Skeletal muscle satellite cell (primary cell): ENCODE results near the gene SRL.
"Not testable (repeated sequence)": the region's sequence is repeated elsewhere in the genome, so short reads cannot be mapped to it uniquely, and the experiment has no call there.

Experiments
- H3K27me3 ChIP-seq: 2 replicates; pipeline ENCODE4 v1.7.0; 2013; ENCODE audit warnings: low read length; ENCODE audit not compliant: control insufficient read depth, insufficient read depth
- H3K36me3 ChIP-seq: 2 replicates; pipeline ENCODE4 v1.7.0; 2013; ENCODE audit warnings: mild to moderate bottlenecking, control low read depth, low read length; ENCODE audit not compliant: insufficient read depth
- H3K4me1 ChIP-seq: 2 replicates; pipeline ENCODE4 v1.7.0; 2013; ENCODE audit warnings: low read length; ENCODE audit not compliant: control insufficient read depth, insufficient read depth
- H3K4me2 ChIP-seq: 2 replicates; pipeline ENCODE4 v1.7.0; 2013; ENCODE audit warnings: mild to moderate bottlenecking, low read length
- H3K4me3 ChIP-seq: 2 replicates; pipeline ENCODE4 v1.7.0; 2013; ENCODE audit warnings: low read length
- H3K9ac ChIP-seq: 2 replicates; pipeline ENCODE4 v1.7.0; 2013; ENCODE audit warnings: mild to moderate bottlenecking, low read depth, low read length, moderate library complexity
- H3K9me3 ChIP-seq: replicated peaks from 2 replicates; pipeline ENCODE4 v1.7.0; 2013; ENCODE audit warnings: mild to moderate bottlenecking, control low read depth, low read length

The SRL gene

GRCh38 chr16:4217204-4218131, 24.4 kb downstream of the SRL start:
- peaks cover 20% of the 10 kb centered on the region for H3K4me1 ChIP-seq
- no peaks in the 10 kb centered on the region for H3K27me3 ChIP-seq
- H3K9ac ChIP-seq, result no peak overlapping the region

GRCh38 chr16:4216596-4216995, 25.3 kb downstream of the SRL start:
- no peak overlapping the region for H3K4me2 ChIP-seq
- H3K4me3 ChIP-seq, result no peak overlapping the region
- no peaks in the 10 kb centered on the region for H3K27me3 ChIP-seq
- peaks cover 23% of the 10 kb centered on the region for H3K4me1 ChIP-seq
- no peaks in the 10 kb centered on the region for H3K36me3 ChIP-seq
- no peaks in the 10 kb centered on the region for H3K9me3 ChIP-seq
- H3K9ac ChIP-seq, result no peak overlapping the region

More at GRCh38 chr16:4217204-4218131, 24.4 kb downstream of the SRL start:
- no peaks in the 10 kb centered on the region for H3K9me3 ChIP-seq
- no peak overlapping the region for H3K4me2 ChIP-seq
- no peaks in the 10 kb centered on the region for H3K36me3 ChIP-seq
- H3K4me3 ChIP-seq, result no peak overlapping the region

- no peaks in the 10 kb centered on the region for H3K36me3 ChIP-seq
- H3K4me3 ChIP-seq, result no peak overlapping the region
- H3K4me2 ChIP-seq, result no peak overlapping the region
- no peak overlapping the region for H3K9ac ChIP-seq
- H3K9me3 ChIP-seq, result no peaks in the 10 kb centered on the region
- no peaks in the 10 kb centered on the region for H3K27me3 ChIP-seq
- H3K4me1 ChIP-seq, result peaks cover 23% of the 10 kb centered on the region
These were observed 26.8 kb downstream of the SRL start for GRCh38 chr16:4215106-4215505.

GRCh38 chr16:4214215-4214621, 27.7 kb downstream of the SRL start:
- H3K9ac ChIP-seq, result no peak overlapping the region
- H3K4me3 ChIP-seq, result no peak overlapping the region
- H3K4me1 ChIP-seq, result peaks cover 23% of the 10 kb centered on the region
- H3K27me3 ChIP-seq, result no peaks in the 10 kb centered on the region
- no peaks in the 10 kb centered on the region for H3K36me3 ChIP-seq
- H3K9me3 ChIP-seq, result no peaks in the 10 kb centered on the region
- peak overlapping the region; percentile 28 for H3K4me2 ChIP-seq

- Histone ChIP-seq H3K9ac (no peak overlapping the region), H3K9me3 (no peaks in the 10 kb centered on the region), H3K36me3 (no peaks in the 10 kb centered on the region), H3K27me3 (no peaks in the 10 kb centered on the region), H3K4me1 (peaks cover 23% of the 10 kb centered on the region), H3K4me2 (peak overlapping the region; percentile 20), H3K4me3 (no peak overlapping the region)
These were observed 28.1 kb downstream of the SRL start for GRCh38 chr16:4213737-4214136.

- Histone ChIP-seq H3K4me3 (no peak overlapping the region), H3K4me2 (peak overlapping the region; percentile 26), H3K4me1 (peaks cover 23% of the 10 kb centered on the region), H3K36me3 (no peaks in the 10 kb centered on the region), H3K9ac (peak overlapping the region; percentile 22), H3K9me3 (no peaks in the 10 kb centered on the region), H3K27me3 (no peaks in the 10 kb centered on the region)
These were observed 29.0 kb downstream of the SRL start for GRCh38 chr16:4212934-4213296.

- Histone ChIP-seq H3K9ac (peak overlapping the region; percentile 22), H3K27me3 (no peaks in the 10 kb centered on the region), H3K4me2 (peak overlapping the region; percentile 26), H3K4me3 (no peak overlapping the region), H3K36me3 (no peaks in the 10 kb centered on the region), H3K9me3 (no peaks in the 10 kb centered on the region), H3K4me1 (peaks cover 23% of the 10 kb centered on the region)
These were observed 29.5 kb downstream of the SRL start for GRCh38 chr16:4212211-4212933.

- H3K27me3 ChIP-seq, H3K4me3 ChIP-seq, H3K4me2 ChIP-seq, H3K9ac ChIP-seq, H3K9me3 ChIP-seq, H3K36me3 ChIP-seq: not testable (repeated sequence)
- peaks cover 23% of the 10 kb centered on the region for H3K4me1 ChIP-seq
These were observed 30.3 kb downstream of the SRL start for GRCh38 chr16:4211445-4212210.

- Histone ChIP-seq H3K9ac (no peak overlapping the region), H3K27me3 (peaks cover 4% of the 10 kb centered on the region), H3K36me3 (no peaks in the 10 kb centered on the region), H3K4me3 (no peak overlapping the region), H3K4me1 (peaks cover 23% of the 10 kb centered on the region), H3K4me2 (no peak overlapping the region), H3K9me3 (no peaks in the 10 kb centered on the region)
These were observed 32.2 kb downstream of the SRL start for GRCh38 chr16:4209666-4210065.

GRCh38 chr16:4208341-4208751, 33.5 kb downstream of the SRL start:
- Histone ChIP-seq H3K4me3 (no peak overlapping the region), H3K36me3 (no peaks in the 10 kb centered on the region), H3K9ac (no peak overlapping the region), H3K9me3 (no peaks in the 10 kb centered on the region), H3K27me3 (peaks cover 4% of the 10 kb centered on the region), H3K4me1 (peaks cover 11% of the 10 kb centered on the region), H3K4me2 (no peak overlapping the region)

GRCh38 chr16:4207683-4208340, 34.1 kb downstream of the SRL start:
- Histone ChIP-seq H3K4me1 (peaks cover 6% of the 10 kb centered on the region), H3K27me3 (peaks cover 4% of the 10 kb centered on the region), H3K9ac (no peak overlapping the region), H3K4me2 (no peak overlapping the region), H3K9me3 (no peaks in the 10 kb centered on the region), H3K36me3 (no peaks in the 10 kb centered on the region), H3K4me3 (no peak overlapping the region)
